GM23248 (cell line): ENCODE measurements around the gene INA. TPM values are rescaled to one million over a fixed set of nuclear protein-coding genes. Genes with fewer than 3 reads are reported as not detected.

Experiments used
- DNase-seq: peaks from one replicate; pipeline ENCODE4 v3.0.0-alpha.2; 2015
- H2AFZ ChIP-seq: fragments of 200-600 bp; sonication (generic); 2 replicates; pipeline ENCODE4 v1.6.1; 2016; ENCODE audit warnings: antibody characterized with exemption
- H3F3A ChIP-seq: fragments of 200-600 bp; sonication (generic); 2 replicates; pipeline ENCODE4 v1.6.1; 2016; ENCODE audit warnings: mild to moderate bottlenecking, antibody characterized with exemption, mixed run types; ENCODE audit not compliant: insufficient read depth
- H3K27ac ChIP-seq: fragments of 200-600 bp; sonication (generic); 2 replicates; pipeline ENCODE4 v1.5.1; 2016; ENCODE audit warnings: mild to moderate bottlenecking
- H3K27me3 ChIP-seq: fragments of 200-600 bp; sonication (generic); replicated peaks from 2 replicates; pipeline ENCODE4 v1.6.1; 2016; ENCODE audit warnings: mild to moderate bottlenecking; ENCODE audit not compliant: insufficient read depth
- H3K36me3 ChIP-seq: fragments of 200-600 bp; sonication (generic); 2 replicates; pipeline ENCODE4 v1.6.1; 2016; ENCODE audit warnings: low read depth, mild to moderate bottlenecking
- H3K4me1 ChIP-seq: fragments of 200-600 bp; sonication (generic); 2 replicates; pipeline ENCODE4 v1.6.1; 2016; ENCODE audit warnings: mild to moderate bottlenecking; ENCODE audit not compliant: insufficient read depth
- H3K4me2 ChIP-seq: fragments of 200-600 bp; sonication (generic); one replicate; pipeline ENCODE4 v1.6.1; 2016; ENCODE audit warnings: mild to moderate bottlenecking; ENCODE audit not compliant: unreplicated experiment
- H3K4me3 ChIP-seq: fragments of 200-600 bp; sonication (generic); 2 replicates; pipeline ENCODE4 v1.5.1; 2016; ENCODE audit warnings: mild to moderate bottlenecking
- H3K79me2 ChIP-seq: fragments of 200-600 bp; sonication (generic); 2 replicates; pipeline ENCODE4 v1.6.1; 2016; ENCODE audit warnings: mild to moderate bottlenecking; ENCODE audit not compliant: insufficient read depth
- H3K9ac ChIP-seq: fragments of 200-600 bp; sonication (generic); 2 replicates; pipeline ENCODE4 v1.6.1; 2016; ENCODE audit warnings: mild to moderate bottlenecking
- H3K9me2 ChIP-seq: fragments of 200-600 bp; sonication (generic); 2 replicates; pipeline ENCODE4 v1.6.1; 2016; ENCODE audit warnings: mixed run types, mild to moderate bottlenecking, moderate library complexity; ENCODE audit not compliant: insufficient read depth
- H3K9me3 ChIP-seq: fragments of 200-600 bp; sonication (generic); one replicate; pipeline ENCODE4 v1.6.1; 2017; ENCODE audit warnings: low read depth
- H4K20me1 ChIP-seq: fragments of 200-600 bp; sonication (generic); 2 replicates; pipeline ENCODE4 v1.6.0; 2016; ENCODE audit not compliant: insufficient read depth
- EZH2 ChIP-seq: fragments of 200-600 bp; sonication (generic); IDR thresholded peaks from 2 replicates; pipeline ENCODE4 v1.6.1; 2018; ENCODE audit warnings: antibody characterized with exemption, mild to moderate bottlenecking; ENCODE audit not compliant: insufficient read depth, poor library complexity, severe bottlenecking
- EZH2phosphoT487 ChIP-seq: fragments of 200-600 bp; sonication (generic); IDR thresholded peaks from 2 replicates; pipeline ENCODE4 v1.6.1; 2018; ENCODE audit warnings: antibody characterized with exemption, moderate library complexity, mild to moderate bottlenecking, low read depth; ENCODE audit not compliant: insufficient read depth
- WGBS, 2 experiments: methylation state at CpG; one replicate each; pipeline ENCODE4 v1.1.6; 2015 to 2017; ENCODE audit warnings: low lambda C conversion rate in 2 of 2, low coverage in 1 of 2; ENCODE audit errors: missing lambda C conversion rate in 2 of 2; 5-methylcytosine and 5-hydroxymethylcytosine counted together
- in situ Hi-C: fragments of 300-500 bp; cut with MboI; formaldehyde crosslinking; loops from 2 replicates; pipeline ENCODE4 v1.15.0; 2020
- polyA plus RNA-seq: library from polyadenylated mRNA; unstranded; fragments of >200 nt; fragmentation: Nextera tagmentation; extraction: Ambion mirVana; gene quantifications from 2 replicates; pipeline ENCODE4 v1.2.1, GENCODE V29; 2016
- total RNA-seq: library from RNA; depleted of rRNA; stranded (reverse); fragments of >200 nt; shearing (Covaris generic); gene quantifications from 2 replicates; pipeline ENCODE4 v1.2.3, GENCODE V29; 2014

INA gene
- total and polyA plus RNA-seq, 2 experiments from 2014 or later = 0.18 TPM; not detected in 1

DNA sequence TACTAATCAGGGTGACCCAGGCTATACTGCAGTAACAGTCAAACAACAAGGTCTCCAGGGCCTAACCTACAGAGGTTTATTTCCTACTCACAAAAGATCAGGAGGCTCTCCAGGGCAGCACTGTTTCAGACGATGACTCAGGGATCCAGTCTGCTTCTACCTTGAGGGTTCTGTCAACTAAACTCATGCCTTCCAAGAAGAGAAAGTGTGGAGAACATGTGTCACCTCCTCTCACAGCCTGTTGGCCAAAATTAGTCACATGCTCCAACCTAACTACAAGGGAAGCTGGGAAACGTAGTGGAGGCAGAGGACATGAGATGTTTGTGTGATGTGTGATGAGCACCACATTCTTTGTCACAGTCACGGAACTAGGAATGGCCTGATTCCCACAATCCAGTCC is 14.7 kb upstream of the INA start:
- in situ Hi-C loops = no loop called here
- Histone ChIP-seq H3K9me2 (no peaks in the 10 kb centered on the region), H3K4me3 (no peak overlapping the region), H3K36me3 (no peaks in the 10 kb centered on the region), H4K20me1 (no peaks in the 10 kb centered on the region), H3K79me2 (no peaks in the 10 kb centered on the region), H3K9ac (no peak overlapping the region), H3K27ac (no peak overlapping the region), H3F3A (no peaks in the 10 kb centered on the region), H3K27me3 (peaks cover 19% of the 10 kb centered on the region), H3K4me2 (no peak overlapping the region), H3K4me1 (no peaks in the 10 kb centered on the region), H3K9me3 (no peaks in the 10 kb centered on the region), H2AFZ (no peak overlapping the region)
- peak; percentile 34 for DNase-seq
- WGBS, 2 experiments = 50 to 57% methylated on average over 3 of the region's 3 CpGs
- TF ChIP-seq EZH2phosphoT487 = no peak
- TF ChIP-seq EZH2 = no peak

DNA sequence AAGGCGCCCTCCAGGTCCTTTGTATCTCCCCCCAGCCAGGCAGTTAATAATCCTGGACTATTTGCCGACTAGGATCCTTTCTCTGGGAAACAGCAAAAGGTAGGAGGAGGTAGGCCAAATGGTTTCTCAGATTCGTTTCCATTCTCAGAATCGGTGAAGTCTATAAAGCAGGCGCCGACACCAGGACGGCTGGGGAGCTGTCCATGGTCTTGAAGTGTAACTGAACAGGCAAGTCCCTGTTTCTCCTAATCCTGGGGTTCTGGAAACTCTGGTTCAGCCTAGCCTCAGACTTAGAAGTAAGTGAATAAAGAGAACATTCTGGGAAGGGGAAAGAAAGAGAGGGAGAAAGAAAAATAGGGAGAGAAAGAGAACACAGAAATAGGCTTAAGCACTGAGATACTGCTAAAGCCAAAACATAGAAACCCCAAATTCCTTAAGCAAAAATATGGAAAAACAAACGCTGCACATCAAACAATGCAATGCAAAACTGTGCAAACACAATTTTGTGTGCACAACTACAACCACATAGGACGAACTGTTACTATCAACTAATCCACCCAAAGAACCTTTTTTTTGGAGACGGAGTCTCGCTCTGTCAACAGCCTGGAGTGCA is 11.1 kb upstream of the INA start:
- in situ Hi-C loops = no loop called here
- H3K4me3 ChIP-seq = no peak overlapping the region
- H3K9me3 ChIP-seq = no peaks in the 10 kb centered on the region
- WGBS, 2 experiments = 24 to 25% methylated on average over 11 of the region's 11 CpGs
- TF ChIP-seq EZH2 = no peak
- TF ChIP-seq EZH2phosphoT487 = no peak
- H3F3A ChIP-seq = no peaks in the 10 kb centered on the region
- no peak overlapping the region for H3K4me2 ChIP-seq
- H2AFZ ChIP-seq = no peak overlapping the region
- H3K36me3 ChIP-seq = no peaks in the 10 kb centered on the region
- H4K20me1 ChIP-seq = no peaks in the 10 kb centered on the region
- no peak overlapping the region for H3K9ac ChIP-seq
- H3K9me2 ChIP-seq = no peaks in the 10 kb centered on the region
- no peaks in the 10 kb centered on the region for H3K4me1 ChIP-seq
- DNase-seq = peak; percentile 79
- no peaks in the 10 kb centered on the region for H3K79me2 ChIP-seq
- no peak overlapping the region for H3K27ac ChIP-seq
- H3K27me3 ChIP-seq = peaks cover 30% of the 10 kb centered on the region

- Histone ChIP-seq H3F3A (peaks cover 7% of the 10 kb centered on the region), H3K36me3 (no peaks in the 10 kb centered on the region), H3K4me1 (peaks cover 13% of the 10 kb centered on the region; the same call in 1 of the 2 replicates), H3K9me3 (no peaks in the 10 kb centered on the region), H3K27ac (no peak overlapping the region), H3K27me3 (peaks cover 36% of the 10 kb centered on the region), H2AFZ (no peak overlapping the region), H3K4me2 (no peak overlapping the region), H3K79me2 (no peaks in the 10 kb centered on the region), H3K9ac (no peak overlapping the region), H3K9me2 (no peaks in the 10 kb centered on the region), H4K20me1 (no peaks in the 10 kb centered on the region), H3K4me3 (no peak overlapping the region)
- peak; percentile 99 for DNase-seq
- 2 to 4% methylated on average over 4 of the region's 4 CpGs for WGBS, 2 experiments
- in situ Hi-C loops = no loop called here
- TF ChIP-seq EZH2phosphoT487 (peak; percentile 95), EZH2 (no peak)
Observed at GRCh38 chr10:103273041-103273441, 3.9 kb upstream of the INA start.

GRCh38 chr10:103276251-103276895 is 565 bp upstream of the INA start:
- H3K79me2 ChIP-seq = no peaks in the 10 kb centered on the region
- no peak overlapping the region for H2AFZ ChIP-seq
- H3K9me3 ChIP-seq = no peaks in the 10 kb centered on the region
- H4K20me1 ChIP-seq = no peaks in the 10 kb centered on the region
- H3K4me3 ChIP-seq = no peak overlapping the region
- in situ Hi-C loops = no loop called here
- peaks cover 7% of the 10 kb centered on the region for H3F3A ChIP-seq
- no peaks in the 10 kb centered on the region for H3K36me3 ChIP-seq
- peaks cover 13% of the 10 kb centered on the region; the same call in 1 of the 2 replicates for H3K4me1 ChIP-seq
- WGBS, 2 experiments = 20 to 23% methylated on average over 21 of the region's 21 CpGs
- H3K9ac ChIP-seq = no peak overlapping the region
- no peak for DNase-seq
- TF ChIP-seq EZH2phosphoT487 = no peak
- no peak for TF ChIP-seq EZH2
- no peaks in the 10 kb centered on the region for H3K9me2 ChIP-seq
- no peak overlapping the region for H3K4me2 ChIP-seq
- H3K27me3 ChIP-seq = peaks cover 58% of the 10 kb centered on the region
- H3K27ac ChIP-seq = no peak overlapping the region
